ENCODE data around the gene CATSPERZ. TPM values are rescaled to one million over a fixed set of nuclear protein-coding genes. Genes with fewer than 3 reads are reported as not detected.

The CATSPERZ gene
- total and polyA plus RNA-seq, 9 of the 15 experiments (the other 6 are each of a cell fraction or from before 2014, with no cell fraction given): 0.86 to 8.5 (median 3.5) TPM

DNA sequence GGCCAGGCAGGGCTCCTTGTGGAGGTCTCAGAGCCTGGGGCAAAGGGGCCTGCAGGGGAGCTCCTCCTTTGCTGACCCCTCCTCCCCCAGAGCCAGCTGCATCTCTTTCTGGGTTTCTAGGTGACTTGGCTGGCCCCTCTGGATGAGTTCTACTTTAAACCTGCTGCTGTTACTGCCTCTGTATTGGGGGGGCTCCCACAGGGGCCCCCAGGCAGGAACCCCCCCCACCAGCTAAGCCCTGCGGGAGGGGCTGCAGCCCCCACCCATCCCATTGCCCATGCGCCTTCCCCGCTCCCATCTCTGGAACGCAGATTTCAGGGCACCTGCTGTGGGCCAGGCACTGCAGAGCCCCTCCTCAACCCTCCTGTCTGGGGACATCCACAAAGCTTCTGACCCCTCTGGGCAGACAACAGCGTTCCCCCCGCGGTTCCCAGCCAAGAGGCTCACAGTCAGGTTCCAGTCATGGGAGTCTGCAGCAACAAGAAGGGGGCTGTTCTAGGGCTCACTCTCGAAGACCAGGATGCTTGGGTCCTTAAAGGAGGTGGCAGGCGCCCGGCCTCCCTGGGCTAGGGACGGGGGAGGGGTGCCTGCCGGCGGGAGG lies 49.6 kb upstream of the CATSPERZ start:
- BruUV-seq (replicated peaks): no TSS peak
- TF ChIP-seq ETV6 (IDR thresholded peaks at IDR 0.05; ENCODE audit: borderline replicate concordance in 1 of 2, low read depth in 2 of 2, low read length in 1 of 2) (no peak), ETV6 (CRISPR knock-in tag; IDR thresholded peaks at IDR 0.05; ENCODE audit: borderline replicate concordance) (no peak), RBM25 (IDR thresholded peaks at IDR 0.05; ENCODE audit: low read depth, low read length, severe bottlenecking) (peak; percentile 57), ZKSCAN8 (CRISPR knock-in tag; IDR thresholded peaks at IDR 0.05) (no peak), RBFOX2 (IDR thresholded peaks at IDR 0.05; ENCODE audit: low read depth, low read length) (0 out of 2 replicates have a peak, but pooled peaks have one; percentile 4), NONO (IDR thresholded peaks at IDR 0.05; ENCODE audit: low read depth in 2 of 2, low read length in 1 of 2) (peak in 1 of 2 experiments; percentile 11; a peak in 1 of 4 replicates), ERF (CRISPR knock-in tag; IDR thresholded peaks at IDR 0.05) (no peak), NR4A1 (CRISPR knock-in tag; IDR thresholded peaks at IDR 0.05) (no peak), NR4A1 (tag; IDR thresholded peaks at IDR 0.05) (0 out of 2 replicates have a peak, but pooled peaks have one; percentile 30), FIP1L1 (IDR thresholded peaks at IDR 0.05; ENCODE audit: low read depth, low read length, poor library complexity, severe bottlenecking) (peak; percentile 14), RBM14 (IDR thresholded peaks at IDR 0.05; ENCODE audit: borderline replicate concordance, insufficient read depth, low read depth, low read length) (no peak), KDM4B (IDR thresholded peaks at IDR 0.05; ENCODE audit: borderline replicate concordance in 2 of 2, low read depth in 1 of 2) (peak in 1 of 2 experiments; percentile 44; a peak in 1 of 4 replicates), YY1 (IDR thresholded peaks at IDR 0.05; ENCODE audit: borderline replicate concordance in 1 of 3, control insufficient read depth in 1 of 3, extremely low read depth in 1 of 3, insufficient read depth in 3 of 3, insufficient read length in 1 of 3, insufficient replicate concordance in 2 of 3, low read depth in 1 of 3, low read length in 2 of 3) (peak in 1 of 3 experiments; percentile 14), ZNF584 (CRISPR knock-in tag; IDR thresholded peaks at IDR 0.05; ENCODE audit: low read depth) (no peak), SRSF9 (IDR thresholded peaks at IDR 0.05; ENCODE audit: borderline replicate concordance, low read depth, low read length) (no peak)
- TF ChIP-seq, protein P1, sequence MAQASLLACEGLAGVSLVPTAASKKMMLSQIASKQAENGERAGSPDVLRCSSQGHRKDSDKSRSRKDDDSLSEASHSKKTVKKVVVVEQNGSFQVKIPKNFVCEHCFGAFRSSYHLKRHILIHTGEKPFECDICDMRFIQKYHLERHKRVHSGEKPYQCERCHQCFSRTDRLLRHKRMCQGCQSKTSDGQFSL (CRISPR knock-in tag; IDR thresholded peaks at IDR 0.05): 0 out of 2 replicates have a peak, but pooled peaks have one; percentile 10
- TF ChIP-seq, protein P1 (tag; IDR thresholded peaks at IDR 0.05): no peak
- TF ChIP-seq, protein P2, sequence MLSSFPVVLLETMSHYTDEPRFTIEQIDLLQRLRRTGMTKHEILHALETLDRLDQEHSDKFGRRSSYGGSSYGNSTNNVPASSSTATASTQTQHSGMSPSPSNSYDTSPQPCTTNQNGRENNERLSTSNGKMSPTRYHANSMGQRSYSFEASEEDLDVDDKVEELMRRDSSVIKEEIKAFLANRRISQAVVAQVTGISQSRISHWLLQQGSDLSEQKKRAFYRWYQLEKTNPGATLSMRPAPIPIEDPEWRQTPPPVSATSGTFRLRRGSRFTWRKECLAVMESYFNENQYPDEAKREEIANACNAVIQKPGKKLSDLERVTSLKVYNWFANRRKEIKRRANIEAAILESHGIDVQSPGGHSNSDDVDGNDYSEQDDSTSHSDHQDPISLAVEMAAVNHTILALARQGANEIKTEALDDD (IDR thresholded peaks at IDR 0.05): no peak

More for the DNA sequence above, 49.6 kb upstream of the CATSPERZ start:
- H3K27me3 ChIP-seq (ENCODE audit: control insufficient read depth in 2 of 2, insufficient read depth in 2 of 2, low read length in 2 of 2): no peaks in the 10 kb centered on the region
- POLR2A ChIA-PET: interaction anchor here (0.5 to 7.8 kb wide), 6 partner anchors 9 to 1260 kb away, joined by 3 to 58 read pairs (median 3); partner anchors contain the start of gene FERMT3
- H3K79me2 ChIP-seq (ENCODE audit: control insufficient read depth, insufficient read depth, low read length): peaks cover 36% of the 10 kb centered on the region
- DNase-seq (ENCODE audit: extremely low read depth in 1 of 4, low spot score in 3 of 4) (peak in 2 of 4 experiments; percentile 69 to 75), ATAC-seq (peak; percentile 41), FAIRE-seq (no peak)
- H3K9me1 ChIP-seq (ENCODE audit: control insufficient read depth, insufficient read depth, low read length): no peaks in the 10 kb centered on the region
- peaks cover 30 to 89% of the 10 kb centered on the region in 2 experiments for H3K4me1 ChIP-seq (replicated peaks in 1 of 2; ENCODE audit: control insufficient read depth in 2 of 2, insufficient read depth in 2 of 2, low read length in 2 of 2)
- peak overlapping the region; percentile 80; the same call in 1 of the 3 replicates for H3K27ac ChIP-seq (ENCODE audit: extremely low read depth, low read depth, low read length)
- peak overlapping the region; percentile 87 for H3K4me3 ChIP-seq
- in situ Hi-C loops (cut with MboI) (no loop called here), intact Hi-C loops (cut with micrococcal nuclease) (no loop called here)
- CTCF ChIA-PET (ENCODE audit: low intra/inter-chr PET ratio): interaction anchor here (0.7 kb wide), 1 partner anchor 50 kb away, joined by 3 read pairs; the partner anchor contains the start of gene CATSPERZ
- peak overlapping the region; percentile 84 to 95; a peak in 3 of 4 replicates for H3K9ac ChIP-seq (ENCODE audit: insufficient read depth in 1 of 2, low read depth in 2 of 2, low read length in 2 of 2)
- peaks cover 32% of the 10 kb centered on the region; the same call in 2 of the 3 replicates for H3K36me3 ChIP-seq (ENCODE audit: control insufficient read depth, insufficient read depth, low read length)
- H4K20me1 ChIP-seq (replicated peaks; ENCODE audit: control insufficient read depth, insufficient read depth, low read length): peaks cover 7% of the 10 kb centered on the region
- WGBS (ENCODE audit: insufficient coverage, low coverage, missing lambda C conversion rate): 9% methylated on average over 10 of the region's 13 CpGs
- peak overlapping the region; percentile 94 for H2AFZ ChIP-seq (ENCODE audit: low read depth, low read length)
- peak overlapping the region; percentile 88 for H3K4me2 ChIP-seq (ENCODE audit: insufficient read depth, low read length)
- no peaks in the 10 kb centered on the region for H3K9me3 ChIP-seq (replicated peaks; ENCODE audit: control insufficient read depth, insufficient read depth, low read depth, low read length)
